ENCODE measurements around the gene SEMA7A.

GRCh38 chr15:74384881-74385643, 48.7 kb downstream of the SEMA7A start:
- TF ChIP-seq YY1 (IDR thresholded peaks at IDR 0.05; ENCODE audit: low read depth) (no peak), EGR1 (IDR thresholded peaks at IDR 0.05) (no peak), EP300 (IDR thresholded peaks at IDR 0.05; ENCODE audit: borderline replicate concordance) (no peak), USF1 (IDR thresholded peaks at IDR 0.05) (no peak), CEBPB (IDR thresholded peaks at IDR 0.05) (no peak), REST (IDR thresholded peaks at IDR 0.05; ENCODE audit: low read depth) (no peak), CREB1 (IDR thresholded peaks at IDR 0.05; ENCODE audit: low read depth) (no peak), FOXM1 (IDR thresholded peaks at IDR 0.05; ENCODE audit: borderline replicate concordance, low read depth) (no peak), TAF1 (IDR thresholded peaks at IDR 0.05; ENCODE audit: low read depth) (no peak), RAD21 (IDR thresholded peaks at IDR 0.05; ENCODE audit: low read depth) (no peak)

Data from Ishikawa (cell line).